ENCODE data around the gene COX4I1.
A peak's percentile ranks its signal among the peaks of the same experiment; 100 is the strongest.
"Not testable (repeated sequence)": the region's sequence is repeated elsewhere in the genome, so short reads cannot be mapped to it uniquely, and the experiment has no call there.

COX4I1 gene

GRCh38 chr16:85805442-85806045, 6.0 kb downstream of the COX4I1 start:
- no peak for DNase-seq

GRCh38 chr16:85806539-85806938, 7.0 kb downstream of the COX4I1 start:
- no peak for DNase-seq

- not testable (repeated sequence) for DNase-seq
These were observed 7.8 kb downstream of the COX4I1 start for GRCh38 chr16:85807340-85807739.

- DNase-seq: not testable (repeated sequence)
These were observed 8.6 kb downstream of the COX4I1 start for GRCh38 chr16:85808104-85808503.

- no peak for DNase-seq
These were observed 9.4 kb downstream of the COX4I1 start for GRCh38 chr16:85808926-85809325.

- DNase-seq: no peak
These were observed 10.2 kb downstream of the COX4I1 start for GRCh38 chr16:85809645-85810044.

- DNase-seq: no peak
These were observed 10.7 kb downstream of the COX4I1 start for GRCh38 chr16:85810097-85810741.

GRCh38 chr16:85810742-85811115, 11.2 kb downstream of the COX4I1 start:
- no peak for DNase-seq

- DNase-seq: no peak
These were observed 12.7 kb downstream of the COX4I1 start for GRCh38 chr16:85812031-85812807.

GRCh38 chr16:85812811-85813700, 13.6 kb downstream of the COX4I1 start:
- DNase-seq: no peak

GRCh38 chr16:85816159-85816558, 16.7 kb downstream of the COX4I1 start:
- no peak for DNase-seq

- not testable (repeated sequence) for DNase-seq
These were observed 17.7 kb downstream of the COX4I1 start for GRCh38 chr16:85817195-85817594.

- peak; percentile 65 for DNase-seq
These were observed 19.8 kb downstream of the COX4I1 start for GRCh38 chr16:85819245-85819644.

- DNase-seq: no peak
These were observed 20.3 kb downstream of the COX4I1 start for GRCh38 chr16:85819771-85820170.

- no peak for DNase-seq
These were observed 21.3 kb downstream of the COX4I1 start for GRCh38 chr16:85820604-85821372.

- DNase-seq: peak; percentile 83
These were observed 22.1 kb downstream of the COX4I1 start for GRCh38 chr16:85821390-85822135.

GRCh38 chr16:85822145-85822544, 22.6 kb downstream of the COX4I1 start:
- no peak for DNase-seq

GRCh38 chr16:85823328-85823920, 23.9 kb downstream of the COX4I1 start:
- DNase-seq: no peak

GRCh38 chr16:85824161-85825135, 25.0 kb downstream of the COX4I1 start:
- DNase-seq: no peak

GRCh38 chr16:85825326-85825725, 25.8 kb downstream of the COX4I1 start:
- no peak for DNase-seq
